Inflammatory macrophage treated with lipopolysaccharide for 4 hours (primary cell): ENCODE results near the gene RP2.

Experiments
- DNase-seq: peaks from one replicate; pipeline ENCODE4 v3.0.0-alpha.2; 2020

Gene RP2

GRCh38 chrX:46836701-46837557, at the start of gene RP2:
TSS of gene RP2 (plus strand) at chrX:46837043. CDS start at chrX:46837101, 58 bp downstream.
- peak; percentile 95 for DNase-seq

GRCh38 chrX:46788902-46789301, 47.9 kb upstream of the RP2 start:
- DNase-seq = no peak

- peak; percentile 89 for DNase-seq
Measured at GRCh38 chrX:46791927-46792809, 44.7 kb upstream of the RP2 start.

GRCh38 chrX:46792810-46793188, 44.0 kb upstream of the RP2 start:
- peak; percentile 59 for DNase-seq

- no peak for DNase-seq
Measured at GRCh38 chrX:46793386-46794143, 43.3 kb upstream of the RP2 start.

GRCh38 chrX:46796574-46797191, 40.2 kb upstream of the RP2 start:
- DNase-seq = peak; percentile 65

GRCh38 chrX:46803140-46803539, 33.7 kb upstream of the RP2 start:
- DNase-seq = no peak

- no peak for DNase-seq
Measured at GRCh38 chrX:46805270-46805669, 31.6 kb upstream of the RP2 start.

GRCh38 chrX:46811121-46811520, 25.7 kb upstream of the RP2 start:
- no peak for DNase-seq

- no peak for DNase-seq
Measured at GRCh38 chrX:46812445-46812844, 24.4 kb upstream of the RP2 start.

- no peak for DNase-seq
Measured at GRCh38 chrX:46814966-46815365, 21.9 kb upstream of the RP2 start.

- no peak for DNase-seq
Measured at GRCh38 chrX:46819136-46819535, 17.7 kb upstream of the RP2 start.

GRCh38 chrX:46820391-46821100, 16.3 kb upstream of the RP2 start:
- no peak for DNase-seq

GRCh38 chrX:46823481-46823880, 13.4 kb upstream of the RP2 start:
- DNase-seq = no peak

- DNase-seq = no peak
Measured at GRCh38 chrX:46831765-46832327, 5.0 kb upstream of the RP2 start.

- peak; percentile 73 for DNase-seq
Measured at GRCh38 chrX:46837558-46838485, 979 bp downstream of the RP2 start.

- no peak for DNase-seq
Measured at GRCh38 chrX:46838486-46838870, 1.6 kb downstream of the RP2 start.

GRCh38 chrX:46838974-46839480, 2.2 kb downstream of the RP2 start:
- no peak for DNase-seq

- no peak for DNase-seq
Measured at GRCh38 chrX:46840946-46841345, 4.1 kb downstream of the RP2 start.

- DNase-seq = no peak
Measured at GRCh38 chrX:46841346-46841745, 4.5 kb downstream of the RP2 start.
